Subcutaneous adipose tissue (tissue), 4 donors: ENCODE measurements around the gene P2RY12. TPM values are rescaled to one million over a fixed set of nuclear protein-coding genes. Genes with fewer than 3 reads are reported as not detected.

Experiments used
- total RNA-seq, 4 donors: library from RNA; depleted of rRNA; stranded (reverse); fragments of >200 nt; gene quantifications; one replicate each; pipeline ENCODE4 v1.1.0, GENCODE V29; 2016
- TF ChIP-seq, protein P1 (sequence below): fragments of 450-650 bp; IDR thresholded peaks from one replicate; pipeline ENCODE4 v1.5.1; 2016; ENCODE audit warnings: low read depth, mild to moderate bottlenecking, control low read depth, antibody characterized with exemption, moderate library complexity

P2RY12 gene
- total RNA-seq, 4 donors from 2014 or later, result 2.8 to 17.8 (median 13.1) TPM

DNA sequence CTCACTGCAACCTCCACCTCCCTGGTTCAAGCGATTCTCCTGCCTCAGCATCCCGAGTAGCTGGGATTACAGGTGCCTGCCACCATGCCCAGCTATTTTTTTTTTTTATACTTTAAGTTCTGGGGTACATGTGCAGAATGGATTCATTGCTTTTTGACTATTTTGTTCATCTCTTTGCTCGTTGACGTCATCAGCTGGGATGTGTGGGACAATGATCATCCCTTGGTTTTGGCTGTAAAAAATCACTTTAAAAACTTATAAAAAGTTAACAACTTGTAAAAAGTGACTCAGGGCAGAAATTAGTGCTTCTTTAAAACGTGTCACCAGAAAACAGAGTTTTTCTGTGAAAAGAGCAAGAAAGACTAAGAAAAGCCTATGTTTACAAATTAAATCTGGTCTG, 38.5 kb upstream of the P2RY12 start:
- TF ChIP-seq, protein P1, sequence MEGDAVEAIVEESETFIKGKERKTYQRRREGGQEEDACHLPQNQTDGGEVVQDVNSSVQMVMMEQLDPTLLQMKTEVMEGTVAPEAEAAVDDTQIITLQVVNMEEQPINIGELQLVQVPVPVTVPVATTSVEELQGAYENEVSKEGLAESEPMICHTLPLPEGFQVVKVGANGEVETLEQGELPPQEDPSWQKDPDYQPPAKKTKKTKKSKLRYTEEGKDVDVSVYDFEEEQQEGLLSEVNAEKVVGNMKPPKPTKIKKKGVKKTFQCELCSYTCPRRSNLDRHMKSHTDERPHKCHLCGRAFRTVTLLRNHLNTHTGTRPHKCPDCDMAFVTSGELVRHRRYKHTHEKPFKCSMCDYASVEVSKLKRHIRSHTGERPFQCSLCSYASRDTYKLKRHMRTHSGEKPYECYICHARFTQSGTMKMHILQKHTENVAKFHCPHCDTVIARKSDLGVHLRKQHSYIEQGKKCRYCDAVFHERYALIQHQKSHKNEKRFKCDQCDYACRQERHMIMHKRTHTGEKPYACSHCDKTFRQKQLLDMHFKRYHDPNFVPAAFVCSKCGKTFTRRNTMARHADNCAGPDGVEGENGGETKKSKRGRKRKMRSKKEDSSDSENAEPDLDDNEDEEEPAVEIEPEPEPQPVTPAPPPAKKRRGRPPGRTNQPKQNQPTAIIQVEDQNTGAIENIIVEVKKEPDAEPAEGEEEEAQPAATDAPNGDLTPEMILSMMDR, result no peak

DNA sequence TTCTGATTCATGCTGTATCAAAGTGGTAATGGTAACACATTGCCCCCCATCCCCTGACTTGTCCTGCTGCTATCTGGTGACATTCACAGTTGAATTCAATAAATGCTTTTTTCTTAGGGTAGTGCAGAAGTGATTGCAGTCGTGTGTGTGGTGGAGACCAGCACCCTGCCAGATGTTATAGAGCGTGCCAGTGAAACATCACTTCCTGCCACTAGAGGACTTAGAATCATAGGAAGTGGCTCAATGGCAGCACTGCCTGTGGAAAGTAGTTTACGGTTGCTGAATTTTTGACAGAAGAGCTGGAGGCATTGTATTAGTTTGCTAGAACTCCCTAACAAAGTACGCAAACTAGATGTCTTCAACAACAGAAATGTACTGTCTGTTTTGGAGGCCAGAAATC, 37.4 kb upstream of the P2RY12 start:
- TF ChIP-seq, protein P1, result no peak

DNA sequence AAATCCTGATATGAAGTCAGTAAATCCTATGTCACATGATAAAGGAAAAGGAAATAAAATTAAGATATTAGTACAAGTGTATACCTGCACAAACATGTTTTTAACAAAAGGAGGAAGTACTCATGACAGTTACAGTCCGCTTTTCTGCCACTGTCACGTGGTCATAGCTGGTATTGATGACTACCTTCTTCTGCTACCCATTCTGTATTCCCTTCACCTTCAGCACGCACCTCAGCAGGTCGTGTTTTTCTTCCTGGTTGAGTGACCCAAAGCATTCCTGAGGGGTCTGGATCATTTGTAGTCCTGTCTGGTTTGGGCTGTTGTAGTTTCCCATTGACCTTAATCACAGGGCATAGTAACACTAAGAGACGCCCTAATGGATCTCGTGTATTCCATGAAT, 35.3 kb upstream of the P2RY12 start:
- TF ChIP-seq, protein P1, result no peak

DNA sequence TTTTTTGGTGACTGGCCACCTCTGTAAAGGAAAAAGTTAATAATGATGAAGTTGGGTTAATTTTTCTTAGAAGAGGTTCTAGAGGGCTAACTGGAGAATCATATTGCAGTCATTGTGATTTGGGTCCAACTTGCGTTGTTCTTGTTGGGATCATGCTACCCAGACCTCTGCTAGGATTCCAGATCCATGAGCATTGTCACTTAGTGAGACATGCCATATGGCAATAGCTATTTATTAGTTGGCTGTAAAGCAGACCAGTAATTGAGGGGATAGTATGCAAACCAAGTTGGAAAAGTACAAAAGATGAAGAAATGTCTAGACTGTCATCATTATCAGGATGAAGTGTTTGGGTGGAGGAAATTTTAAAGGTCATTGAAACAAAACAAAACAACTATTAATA, 30.7 kb upstream of the P2RY12 start:
- TF ChIP-seq, protein P1, result no peak

DNA sequence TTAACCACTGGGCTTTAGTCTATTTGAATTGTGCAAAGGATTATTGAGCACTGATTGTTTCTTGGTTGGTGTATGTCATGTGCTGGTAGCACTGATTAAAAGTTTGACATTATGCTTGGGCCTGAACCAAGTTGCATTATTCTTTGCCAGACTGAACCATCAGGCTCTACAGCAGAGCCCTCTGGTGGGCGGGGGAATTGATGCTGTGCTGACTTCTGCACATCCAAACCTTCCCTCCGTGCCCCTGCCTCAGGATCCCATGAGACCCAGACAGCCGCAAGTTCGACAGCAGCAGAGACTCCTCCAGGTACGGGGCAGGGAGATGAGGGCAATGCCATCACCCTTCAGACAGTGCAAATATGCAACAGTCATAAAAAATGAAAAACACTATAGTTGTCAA, 28.4 kb upstream of the P2RY12 start:
- TF ChIP-seq, protein P1, result no peak

DNA sequence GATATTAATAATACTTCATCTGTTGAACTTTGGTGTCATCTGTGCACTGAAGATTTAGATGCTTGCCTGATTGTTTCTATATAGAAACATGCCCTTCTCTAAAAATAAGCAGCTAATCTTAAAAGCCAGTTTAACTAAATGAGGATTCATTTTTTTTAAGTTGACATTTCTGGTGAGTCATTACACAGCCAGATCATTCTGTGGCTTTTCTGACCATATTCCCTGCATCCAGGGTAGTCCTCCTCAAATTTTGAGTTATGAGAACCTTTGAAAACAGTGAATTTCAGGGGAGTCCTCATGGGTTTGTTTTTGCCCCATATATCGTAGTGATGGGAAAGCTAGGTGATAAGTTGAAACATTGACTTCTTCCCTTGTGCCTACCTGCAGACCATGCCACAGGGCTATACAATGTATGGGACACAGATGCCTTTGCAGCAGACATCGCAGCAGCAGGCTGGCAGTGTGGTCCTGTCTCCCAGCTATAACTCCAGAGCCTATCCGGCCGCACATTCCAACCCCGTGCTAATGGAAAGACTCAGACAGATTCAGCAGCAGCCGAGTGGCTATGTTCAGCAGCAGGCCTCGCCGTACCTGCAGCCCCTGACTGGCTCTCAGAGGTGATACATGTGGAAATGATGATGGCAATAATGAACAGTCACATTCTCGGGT, 26.5 kb upstream of the P2RY12 start:
- TF ChIP-seq, protein P1, result no peak

DNA sequence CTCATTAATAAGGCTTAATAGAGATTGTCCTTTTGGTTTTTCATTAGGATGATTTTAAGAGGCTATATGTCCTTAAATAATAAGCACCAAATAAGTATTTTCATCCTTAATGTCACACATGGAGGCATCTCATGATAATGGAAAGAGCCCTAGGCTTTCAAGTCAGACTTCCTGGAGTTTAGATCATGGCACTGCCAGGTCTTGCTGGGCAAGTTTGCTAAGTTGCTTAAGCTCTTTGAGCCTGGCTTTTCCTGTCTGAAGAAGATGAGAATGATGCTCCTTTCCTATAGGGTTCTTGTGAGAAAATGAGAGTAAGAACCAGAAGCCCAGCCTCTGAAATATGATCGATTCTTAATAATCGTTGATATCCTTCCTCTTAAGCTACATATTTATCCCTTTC, 23.4 kb upstream of the P2RY12 start:
- TF ChIP-seq, protein P1, result no peak
